Stimulated activated CD4-positive, alpha-beta T cell treated with anti-CD3 and anti-CD28 coated beads, Interleukin-15, amount 100 ng/mL, for 48 hours (primary cell): ENCODE data around the gene NCOA4.
"Not testable (repeated sequence)": the region's sequence is repeated elsewhere in the genome, so short reads cannot be mapped to it uniquely, and the experiment has no call there.

Source experiments
- DNase-seq, 2 donors: peaks; one replicate each; pipeline ENCODE4 v3.0.0-alpha.2; 2020; ENCODE audit warnings: low read depth in 2 of 2

Gene NCOA4

GRCh38 chr10:45983538-45984186 is 46.8 kb downstream of the NCOA4 start:
- peak in 1 of 2 donors; percentile 8 for DNase-seq

- not testable (repeated sequence) for DNase-seq
These were observed 49.1 kb downstream of the NCOA4 start for GRCh38 chr10:45981367-45981766.

GRCh38 chr10:45978554-45978953 is 51.9 kb downstream of the NCOA4 start:
- not testable (repeated sequence) for DNase-seq

GRCh38 chr10:45974041-45974440 is 56.4 kb downstream of the NCOA4 start:
- not testable (repeated sequence) for DNase-seq

GRCh38 chr10:45972813-45973169 is 57.6 kb downstream of the NCOA4 start:
- DNase-seq = not testable (repeated sequence)

- DNase-seq = peak; percentile 73 to 79
These were observed 58.2 kb downstream of the NCOA4 start, which contains the start of gene TIMM23 for GRCh38 chr10:45972106-45972812. TSS of gene TIMM23 (plus strand) at chr10:45972489. CDS start at chr10:45972625, 136 bp downstream.

- DNase-seq = peak in 1 of 2 donors; percentile 1
These were observed 58.7 kb downstream of the NCOA4 start for GRCh38 chr10:45971742-45972105.

GRCh38 chr10:45971019-45971418 is 59.4 kb downstream of the NCOA4 start:
- not testable (repeated sequence) for DNase-seq

- DNase-seq = not testable (repeated sequence)
These were observed 67.6 kb downstream of the NCOA4 start for GRCh38 chr10:45962686-45963452.

- DNase-seq = not testable (repeated sequence)
These were observed 72.5 kb downstream of the NCOA4 start for GRCh38 chr10:45957928-45958327.

- DNase-seq = not testable (repeated sequence)
These were observed 73.8 kb downstream of the NCOA4 start for GRCh38 chr10:45956634-45957033.
